Peyer's patch (tissue), 4 donors: Measurements from ENCODE around the gene KLKB1. TPM values are rescaled to one million over a fixed set of nuclear protein-coding genes. Genes with fewer than 3 reads are reported as not detected.

ENCODE experiments used
- DNase-seq, 3 donors: peaks; one replicate each; pipeline ENCODE4 v3.0.0-alpha.2; 2017 to 2019
- H3K27ac ChIP-seq, 4 donors: fragments of 200-600 bp; sonication (generic); one replicate each; pipeline ENCODE4 v1.5.1; 2016 to 2019
- H3K27me3 ChIP-seq, 2 donors: fragments of 200-600 bp; sonication (generic); one replicate each; pipeline ENCODE4 v1.5.1; 2019
- H3K36me3 ChIP-seq, 3 donors: fragments of 200-600 bp; sonication (generic); one replicate each; pipeline ENCODE4 v1.5.1; 2016 to 2019
- H3K4me1 ChIP-seq, 4 donors: fragments of 200-600 bp; sonication (generic); one replicate each; pipeline ENCODE4 v1.5.1; 2016 to 2019
- H3K4me3 ChIP-seq, 4 donors: fragments of 200-600 bp; sonication (generic); 1 replicate in 3 of 4; 2 replicates in 1 of 4; pipeline ENCODE4 v1.5.1; 2016 to 2019; ENCODE audit warnings: mild to moderate bottlenecking in 1 of 4
- H3K9me3 ChIP-seq, 4 donors: fragments of 200-600 bp; sonication (generic); one replicate each; pipeline ENCODE4 v1.5.1; 2016 to 2019; ENCODE audit warnings: mild to moderate bottlenecking in 1 of 4
- POLR2A ChIP-seq, 2 donors: fragments of 450-650 bp; IDR thresholded peaks; one replicate each; pipeline ENCODE4 v1.5.1; 2017; ENCODE audit warnings: antibody characterized with exemption in 2 of 2, mild to moderate bottlenecking in 2 of 2, moderate library complexity in 2 of 2
- total RNA-seq, 4 donors: library from RNA; depleted of rRNA; stranded (reverse); fragments of >200 nt; gene quantifications; one replicate each; pipeline ENCODE4 v1.1.0, GENCODE V29; 2016
- TF ChIP-seq, protein P1 (sequence below), 6 experiments: fragments of 450-650 bp in 4 of 6; fragments of 200-600 bp in 2 of 6; sonication (generic) in 1 of 6; IDR thresholded peaks; one replicate each; pipeline ENCODE4 v1.5.1; 2017 to 2019; ENCODE audit warnings: antibody characterized with exemption in 6 of 6, mild to moderate bottlenecking in 3 of 6, moderate library complexity in 1 of 6

The KLKB1 gene
- total RNA-seq, 4 donors from 2014 or later = 4.5 to 8.6 (median 7.5) TPM; not detected in 1

DNA sequence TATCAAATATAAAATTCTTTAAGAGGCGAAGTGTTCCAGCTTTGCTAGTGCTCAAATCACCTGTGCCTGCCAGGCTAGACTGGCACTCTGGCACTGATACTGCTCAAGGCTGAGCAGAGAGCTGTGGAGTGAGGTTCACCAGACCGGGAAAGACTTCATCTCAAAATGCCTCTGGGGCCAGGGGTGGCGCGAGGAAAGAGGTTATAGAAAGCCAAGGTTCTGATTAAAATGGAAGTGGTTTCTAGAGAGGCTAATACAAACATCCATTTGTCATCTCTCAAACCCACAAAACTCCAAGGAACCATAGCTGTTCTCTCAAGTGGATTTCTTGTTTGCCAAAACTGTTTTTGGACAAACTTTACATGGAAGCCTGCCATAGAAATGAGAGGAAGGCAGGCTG lies 80.2 kb downstream of the KLKB1 start:
- Histone ChIP-seq H3K27me3 (no peaks in the 10 kb centered on the region), H3K4me3 (no peak overlapping the region)
- DNase-seq = no peak

DNA sequence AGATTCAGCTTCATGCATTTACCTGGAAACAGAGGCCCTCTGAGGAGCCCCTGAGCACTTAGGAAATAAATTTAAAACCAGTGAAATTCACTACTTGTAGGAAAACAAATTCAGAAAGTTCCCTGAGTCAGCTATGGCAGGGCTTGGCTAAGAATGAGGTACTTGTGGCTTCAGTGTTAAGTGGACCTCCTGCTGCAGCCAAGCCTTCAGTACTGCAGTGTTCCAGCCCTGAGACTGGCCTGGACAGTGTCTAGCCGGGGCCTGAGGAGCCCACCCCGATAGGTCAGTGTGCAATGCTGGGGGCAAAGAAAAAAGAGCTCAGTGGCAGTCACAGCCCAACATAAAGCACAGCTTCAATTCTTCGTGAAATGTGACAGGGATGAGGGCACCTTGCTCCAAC lies 80.6 kb downstream of the KLKB1 start:
- no peaks in the 10 kb centered on the region for H3K9me3 ChIP-seq
- no peaks in the 10 kb centered on the region for H3K4me1 ChIP-seq
- TF ChIP-seq, protein P1, sequence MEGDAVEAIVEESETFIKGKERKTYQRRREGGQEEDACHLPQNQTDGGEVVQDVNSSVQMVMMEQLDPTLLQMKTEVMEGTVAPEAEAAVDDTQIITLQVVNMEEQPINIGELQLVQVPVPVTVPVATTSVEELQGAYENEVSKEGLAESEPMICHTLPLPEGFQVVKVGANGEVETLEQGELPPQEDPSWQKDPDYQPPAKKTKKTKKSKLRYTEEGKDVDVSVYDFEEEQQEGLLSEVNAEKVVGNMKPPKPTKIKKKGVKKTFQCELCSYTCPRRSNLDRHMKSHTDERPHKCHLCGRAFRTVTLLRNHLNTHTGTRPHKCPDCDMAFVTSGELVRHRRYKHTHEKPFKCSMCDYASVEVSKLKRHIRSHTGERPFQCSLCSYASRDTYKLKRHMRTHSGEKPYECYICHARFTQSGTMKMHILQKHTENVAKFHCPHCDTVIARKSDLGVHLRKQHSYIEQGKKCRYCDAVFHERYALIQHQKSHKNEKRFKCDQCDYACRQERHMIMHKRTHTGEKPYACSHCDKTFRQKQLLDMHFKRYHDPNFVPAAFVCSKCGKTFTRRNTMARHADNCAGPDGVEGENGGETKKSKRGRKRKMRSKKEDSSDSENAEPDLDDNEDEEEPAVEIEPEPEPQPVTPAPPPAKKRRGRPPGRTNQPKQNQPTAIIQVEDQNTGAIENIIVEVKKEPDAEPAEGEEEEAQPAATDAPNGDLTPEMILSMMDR (IDR thresholded peaks at IDR 0.05) = no peak
- no peak for TF ChIP-seq POLR2A (IDR thresholded peaks at IDR 0.05)
- no peaks in the 10 kb centered on the region for H3K36me3 ChIP-seq
- no peak overlapping the region for H3K27ac ChIP-seq
- H3K4me3 ChIP-seq = no peak overlapping the region
- DNase-seq = no peak
- H3K27me3 ChIP-seq = no peaks in the 10 kb centered on the region

More for the DNA sequence above, 80.2 kb downstream of the KLKB1 start:
- no peaks in the 10 kb centered on the region for H3K36me3 ChIP-seq
- H3K4me1 ChIP-seq = no peaks in the 10 kb centered on the region
- no peak for TF ChIP-seq POLR2A (IDR thresholded peaks at IDR 0.05)
- TF ChIP-seq, protein P1 (IDR thresholded peaks at IDR 0.05) = no peak
- H3K9me3 ChIP-seq = no peaks in the 10 kb centered on the region
- H3K27ac ChIP-seq = no peak overlapping the region

Other genes starting within 250 kb of the KLKB1 start
- gene TLR3, start 158.4 kb upstream of the KLKB1 start, total RNA-seq = 10 to 100 TPM in 3 of 4 donors, 1 to 10 TPM in 1; 5.0 to 49.4 (median 12.8) TPM
- gene FAM149A, start 122.8 kb upstream of the KLKB1 start, total RNA-seq = 10 to 100 TPM; 11.2 to 14.0 (median 12.6) TPM
- gene CYP4V2, start 35.9 kb upstream of the KLKB1 start, total RNA-seq = 100 to 1,000 TPM in 1 of 4 donors, 10 to 100 TPM in 3; 37.1 to 119 (median 94.7) TPM
- 1 to 10 TPM in 2 of 4 donors, not detected in 2; 3.2 to 3.5 TPM for gene F11, start 38.7 kb downstream of the KLKB1 start, total RNA-seq